SHP77 (cell line): ENCODE results near the gene COL9A3.

Experiments used
- DNase-seq, 2 experiments: peaks; one replicate each; lab custom pipeline; 2025; lab: John Stamatoyannopoulos, UW

COL9A3 gene

DNA sequence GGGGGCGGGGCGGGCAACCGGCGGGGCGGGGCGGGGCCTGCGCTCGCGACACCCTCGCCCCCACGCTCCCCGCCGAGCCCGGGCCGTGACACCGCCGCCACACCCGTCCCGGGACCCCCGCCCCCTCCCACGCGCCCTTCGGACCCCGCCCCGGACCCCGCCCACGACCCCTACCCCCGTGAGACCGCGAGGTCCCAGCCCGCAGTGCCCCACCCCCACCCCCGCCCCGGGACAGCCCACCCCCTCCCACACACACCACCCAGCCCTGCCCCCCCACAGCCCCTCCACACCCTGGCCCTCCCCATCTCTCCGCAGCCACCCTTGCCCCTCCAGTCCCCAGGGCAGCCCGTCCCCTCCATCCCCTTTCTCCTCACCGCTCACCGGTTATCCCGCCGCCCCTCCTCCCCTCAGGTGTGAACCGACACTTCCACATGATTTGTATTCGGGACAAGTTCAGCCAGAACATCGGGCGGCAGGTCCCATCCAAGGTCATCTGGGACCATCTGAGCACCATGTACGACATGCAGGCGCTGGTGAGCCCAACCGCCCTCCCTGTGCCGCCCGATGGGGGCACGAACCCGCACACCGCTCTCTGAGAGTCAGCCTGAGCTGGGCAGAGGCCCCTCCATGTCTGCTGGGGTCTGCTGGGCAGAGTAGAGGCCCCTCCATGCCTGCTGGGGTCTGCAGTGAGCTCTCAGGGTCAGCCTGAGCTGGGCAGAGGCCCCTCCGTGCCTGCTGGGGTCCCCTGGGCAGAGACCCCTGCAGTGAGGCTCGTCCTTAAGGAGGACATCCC, 20.0 kb upstream of the COL9A3 start:
- DNase-seq: no peak

DNA sequence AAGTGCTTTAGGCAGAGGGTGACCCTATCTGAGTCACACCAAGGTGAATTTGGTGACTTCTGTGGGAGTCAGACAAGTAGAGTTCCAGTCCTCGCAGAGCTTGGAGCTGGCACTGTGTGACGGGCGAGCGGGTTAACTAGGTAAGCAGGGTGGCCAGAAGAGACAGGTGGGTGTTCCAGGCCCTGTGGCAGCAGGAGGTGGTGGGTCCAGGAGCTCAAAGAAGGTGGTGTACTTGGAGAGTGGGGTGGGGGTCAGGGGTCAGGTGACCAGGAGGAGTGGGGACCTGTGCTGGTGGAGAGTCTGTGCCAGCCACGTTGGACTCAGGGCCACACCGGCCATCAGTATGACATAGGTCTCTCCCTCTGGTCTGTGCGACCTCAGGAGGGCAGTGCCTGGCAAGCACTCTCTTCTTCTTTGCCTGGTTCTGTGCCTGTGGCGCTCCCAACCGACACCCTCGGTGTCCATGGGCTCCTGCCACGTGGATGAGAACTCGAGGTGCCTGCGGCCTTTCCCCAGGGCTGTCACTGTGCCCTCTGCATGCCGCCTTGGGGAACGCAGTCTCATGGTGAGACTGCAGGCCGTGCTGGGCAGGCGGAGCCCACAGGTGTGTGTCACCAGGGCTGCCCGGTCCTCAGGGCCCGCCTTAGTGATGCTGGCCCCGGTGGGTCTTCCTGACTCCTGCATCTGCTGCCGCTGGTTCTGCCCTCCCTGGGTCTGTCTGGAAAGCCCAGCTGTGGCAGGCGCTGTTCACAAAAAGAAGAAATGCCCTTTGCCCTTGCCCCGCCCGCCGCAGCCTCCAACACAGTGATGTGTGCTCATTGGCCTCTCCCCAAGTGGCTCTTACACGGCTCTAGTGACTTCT, 18.9 kb upstream of the COL9A3 start:
- no peak for DNase-seq

DNA sequence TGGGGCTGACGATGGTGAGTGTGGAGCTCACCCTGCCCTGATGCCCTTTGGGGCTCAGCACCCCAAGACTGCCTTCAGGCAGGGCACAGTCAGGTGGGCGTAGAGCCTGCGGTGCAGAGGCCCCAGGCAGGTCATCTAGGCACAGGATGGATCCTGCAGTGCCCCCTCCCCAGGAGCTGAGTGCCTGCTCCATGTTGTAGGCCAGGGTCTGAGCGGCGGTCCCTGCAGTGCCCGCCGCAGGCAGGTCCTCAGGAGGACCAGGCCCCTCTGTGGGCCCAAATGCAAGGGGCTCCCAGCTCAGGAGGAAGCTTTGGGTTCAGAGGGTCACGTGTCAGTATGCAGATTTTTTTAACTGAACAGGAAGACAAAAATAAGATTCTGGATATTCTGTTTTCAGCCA, 17.8 kb upstream of the COL9A3 start:
- DNase-seq: no peak

DNA sequence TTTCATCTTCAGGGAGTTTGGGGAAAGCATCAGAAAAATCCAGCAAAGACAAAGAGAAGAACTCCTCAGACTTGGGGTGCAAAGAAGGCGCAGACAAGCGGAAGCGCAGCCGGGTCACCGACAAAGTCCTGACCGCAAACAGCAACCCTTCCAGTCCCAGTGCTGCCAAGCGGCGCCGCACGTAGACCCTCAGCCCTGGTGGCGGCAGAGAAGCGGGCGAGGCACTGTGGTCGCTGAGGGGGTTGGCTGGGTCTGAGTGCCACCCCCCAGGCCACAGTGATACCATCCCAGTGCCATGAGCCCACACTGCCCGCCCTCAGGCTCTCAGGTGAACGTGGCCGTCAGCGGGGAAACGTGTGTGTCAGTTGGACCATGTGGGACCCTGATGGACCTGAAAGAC, 17.4 kb upstream of the COL9A3 start:
- DNase-seq: no peak

GRCh38 chr20:62799873-62800272, 17.0 kb upstream of the COL9A3 start:
- DNase-seq: no peak

DNA sequence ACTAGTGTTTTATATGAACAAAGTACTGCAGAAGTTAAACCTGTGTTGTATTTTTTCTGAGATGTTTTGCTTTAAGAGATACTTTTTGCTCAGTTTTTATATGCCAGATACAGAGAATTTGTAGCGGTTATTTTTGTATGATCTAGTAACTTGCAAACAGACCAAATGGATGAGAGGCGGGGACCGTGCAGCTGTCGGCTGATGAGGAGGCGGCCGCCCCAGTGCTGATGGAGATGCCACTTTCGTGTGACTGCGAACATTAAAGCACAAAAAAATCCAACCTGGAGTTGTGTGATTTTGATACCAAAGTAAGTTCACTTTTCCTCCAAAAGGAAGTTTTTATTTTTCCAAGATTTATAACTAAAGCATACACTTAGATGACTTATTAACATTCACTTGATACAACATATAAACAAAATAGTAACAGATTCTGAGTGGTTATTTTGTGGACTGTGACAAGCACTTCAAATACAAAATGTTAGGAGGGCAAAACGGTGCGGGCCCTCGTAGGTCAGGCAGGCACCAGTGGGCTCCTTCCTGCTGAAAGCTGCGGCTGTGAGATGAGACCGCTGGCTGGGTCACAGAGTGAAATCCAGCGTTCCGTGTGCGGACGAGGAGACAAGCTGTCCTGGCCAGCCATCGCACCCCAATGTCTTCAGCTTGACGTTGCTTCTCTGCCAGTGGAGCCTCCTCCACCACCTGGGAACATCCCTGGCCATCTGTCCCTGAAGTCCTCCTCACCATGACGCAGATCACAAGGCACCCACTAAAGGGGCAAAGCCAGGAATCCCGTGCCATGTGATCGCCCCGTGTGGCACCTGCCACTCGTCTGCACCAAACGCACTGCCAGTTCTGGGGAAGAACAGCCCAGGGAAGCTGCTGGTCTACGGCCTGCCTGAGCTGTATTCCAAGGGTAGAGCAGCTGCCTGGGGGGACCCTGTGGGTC, 16.3 kb upstream of the COL9A3 start:
- DNase-seq: no peak

- no peak for DNase-seq
Observed at GRCh38 chr20:62801284-62802010, 15.4 kb upstream of the COL9A3 start.

GRCh38 chr20:62802026-62802712, 14.7 kb upstream of the COL9A3 start:
- peak in 1 of 2 experiments; percentile 31 for DNase-seq

DNA sequence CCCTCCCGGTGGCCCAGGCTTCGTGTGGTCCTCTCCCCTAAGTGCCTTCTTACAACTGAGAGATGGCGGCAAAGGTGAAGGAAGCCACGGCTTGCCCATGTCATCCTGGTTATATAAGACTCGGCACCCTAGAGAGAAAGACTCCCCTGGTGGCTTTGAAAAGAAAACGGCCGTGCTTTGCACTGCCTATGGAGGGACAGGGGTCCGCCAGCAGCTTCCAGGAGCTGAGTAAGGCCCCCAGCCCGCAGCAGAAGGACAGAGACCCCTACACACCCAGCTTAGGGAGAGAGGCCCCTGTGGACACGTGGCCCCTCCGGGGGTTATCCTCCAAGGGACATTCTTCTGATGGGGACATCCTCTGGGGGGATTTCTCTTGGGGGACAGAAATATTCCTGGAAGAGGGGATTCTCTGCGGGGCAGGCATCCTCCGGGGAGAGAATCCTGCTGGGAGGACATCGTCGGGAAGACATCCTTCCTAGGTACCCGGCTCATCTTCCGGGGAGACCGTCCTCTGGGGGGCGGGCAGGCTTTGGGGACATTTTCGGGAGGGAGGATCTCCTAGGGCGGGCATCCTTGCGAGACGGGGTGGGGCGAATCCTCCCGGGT, 12.7 kb upstream of the COL9A3 start:
- no peak for DNase-seq

DNA sequence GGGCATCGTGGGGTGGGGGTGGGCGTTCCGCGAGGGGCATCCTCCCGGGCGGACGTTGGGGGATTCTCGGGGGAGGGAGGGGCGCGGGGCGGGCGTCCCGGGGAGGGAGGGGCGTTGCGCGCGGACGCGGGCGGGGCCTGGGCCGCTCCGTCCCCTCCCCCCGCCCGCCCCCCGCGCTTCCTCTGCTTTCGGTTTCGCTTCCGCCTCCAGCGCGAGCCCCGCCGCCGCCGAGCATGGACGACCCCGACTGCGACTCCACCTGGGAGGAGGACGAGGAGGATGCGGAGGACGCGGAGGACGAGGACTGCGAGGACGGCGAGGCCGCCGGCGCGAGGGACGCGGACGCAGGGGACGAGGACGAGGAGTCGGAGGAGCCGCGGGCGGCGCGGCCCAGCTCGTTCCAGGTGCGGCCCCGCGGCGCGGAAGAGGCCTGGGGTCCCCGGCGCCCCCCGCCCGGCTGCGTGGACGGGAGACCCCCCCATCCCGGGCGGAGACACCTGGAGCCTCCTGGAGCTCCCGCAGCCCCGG, 12.2 kb upstream of the COL9A3 start, which contains the start of gene OGFR:
OGFR (plus strand) TSS at position 209 of the 528 bp plus-strand sequence; CDS start at position 234, 25 bp downstream.
- DNase-seq: peak; percentile 50 to 69

- DNase-seq: peak in 1 of 2 experiments; percentile 50
Observed at GRCh38 chr20:62805155-62805710, 11.6 kb upstream of the COL9A3 start.

- no peak for DNase-seq
Observed at GRCh38 chr20:62805711-62806382, 11.0 kb upstream of the COL9A3 start.

- DNase-seq: no peak
Observed at GRCh38 chr20:62806383-62807050, 10.3 kb upstream of the COL9A3 start.

- DNase-seq: no peak
Observed at GRCh38 chr20:62807444-62808210, 9.2 kb upstream of the COL9A3 start.

- DNase-seq: peak; percentile 51 to 75
Observed at GRCh38 chr20:62808211-62808865, 8.5 kb upstream of the COL9A3 start.

DNA sequence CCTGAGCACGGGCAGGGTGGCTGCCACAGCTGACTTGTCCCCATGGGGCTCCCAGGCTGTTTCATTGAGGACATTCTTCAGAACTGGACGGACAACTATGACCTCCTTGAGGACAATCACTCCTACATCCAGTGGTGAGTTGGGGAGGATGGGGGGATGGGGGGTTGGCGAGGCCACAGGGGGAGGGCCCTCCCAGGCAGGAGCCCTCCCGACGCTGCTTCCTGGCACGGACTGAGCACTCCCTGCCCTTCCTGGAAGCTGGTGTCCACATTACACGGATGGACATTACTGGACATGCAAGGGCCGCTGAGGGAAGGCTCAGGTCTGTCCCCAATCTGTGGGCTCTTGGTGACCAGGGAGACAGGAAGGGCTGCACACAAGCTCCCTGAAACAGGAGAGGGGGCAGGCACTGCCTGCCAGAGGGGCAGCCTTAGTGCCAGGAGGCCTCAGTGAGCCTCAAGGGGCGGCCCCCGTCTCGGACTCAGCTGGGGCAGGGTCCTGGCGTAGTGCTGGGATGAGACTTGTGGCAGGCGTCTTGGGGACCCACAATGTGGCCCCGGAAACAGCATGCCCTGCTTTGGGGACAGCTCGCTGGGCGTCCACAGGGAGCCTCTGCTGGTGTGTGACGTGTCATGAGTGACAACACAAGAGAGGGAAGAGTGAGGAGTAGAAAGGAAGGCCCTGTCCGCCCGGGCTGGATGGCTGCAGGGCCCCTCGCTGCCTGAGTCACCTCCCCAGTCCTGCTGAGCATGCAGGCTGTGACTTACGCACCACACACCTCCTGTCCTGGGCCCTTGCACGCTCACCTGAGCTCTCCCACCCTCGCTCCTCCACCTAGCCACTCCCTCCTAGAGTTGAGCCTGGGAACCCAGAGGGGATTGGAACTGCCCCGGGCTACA, 7.1 kb upstream of the COL9A3 start:
- DNase-seq: no peak
